Calu3 (cell line): ENCODE data around the gene ASZ1. TPM values are rescaled to one million over a fixed set of nuclear protein-coding genes. Genes with fewer than 3 reads are reported as not detected.
"Not testable (repeated sequence)": the region's sequence is repeated elsewhere in the genome, so short reads cannot be mapped to it uniquely, and the experiment has no call there.

Experiments used
- BruUV-seq: library from RNA; stranded (reverse); fragments of 400-500 nt; replicated peaks from 2 replicates; lab custom pipeline; 2021; lab: Mats Ljungman, UMichigan
- CTCF ChIA-PET: fragments of 300-600 bp; sonication (Branson Sonifier 250); formaldehyde crosslinking; loops from one replicate; lab custom pipeline; 2022; ENCODE audit warnings: antibody characterized with exemption; lab: Charles Lee
- DNase-seq: peaks from one replicate; pipeline ENCODE4 v3.0.0; 2022
- H3K27ac Mint-ChIP-seq: one replicate; pipeline ENCODE4 v1.8.0; 2022; ENCODE audit warnings: mixed read lengths; ENCODE audit not compliant: unreplicated experiment
- H3K27me3 Mint-ChIP-seq: one replicate; pipeline ENCODE4 v1.8.0; 2022; ENCODE audit warnings: mixed read lengths; ENCODE audit not compliant: unreplicated experiment
- H3K36me3 Mint-ChIP-seq: one replicate; pipeline ENCODE4 v1.8.0; 2022; ENCODE audit warnings: mild to moderate bottlenecking, moderate library complexity, mixed read lengths; ENCODE audit not compliant: insufficient read depth, unreplicated experiment
- H3K4me1 Mint-ChIP-seq: one replicate; pipeline ENCODE4 v1.8.0; 2022; ENCODE audit warnings: mild to moderate bottlenecking, low read depth, mixed read lengths; ENCODE audit not compliant: unreplicated experiment
- H3K4me3 Mint-ChIP-seq: one replicate; pipeline ENCODE4 v1.8.0; 2022; ENCODE audit warnings: mild to moderate bottlenecking, low read depth, moderate library complexity, mixed read lengths; ENCODE audit not compliant: unreplicated experiment
- H3K9me3 Mint-ChIP-seq: one replicate; pipeline ENCODE4 v1.8.0; 2022; ENCODE audit warnings: low read depth, mixed read lengths; ENCODE audit not compliant: unreplicated experiment
- intact Hi-C: fragments of 100-400 bp; cut with micrococcal nuclease; formaldehyde crosslinking; loops from one replicate; pipeline ENCODE4 v1.10.0; 2022; ENCODE audit not compliant: unreplicated experiment
- total RNA-seq: library from RNA; stranded (reverse); gene quantifications from 2 replicates; pipeline ENCODE4 v1.2.3, GENCODE V29; 2022
- TF ChIP-seq, protein P1 (sequence below): fragments of 200-600 bp; IDR thresholded peaks from one replicate; pipeline ENCODE4 v1.8.0; 2022; ENCODE audit warnings: antibody characterized with exemption; ENCODE audit not compliant: unreplicated experiment

The ASZ1 gene
- total RNA-seq, 1 experiment from 2014 or later: not detected

DNA sequence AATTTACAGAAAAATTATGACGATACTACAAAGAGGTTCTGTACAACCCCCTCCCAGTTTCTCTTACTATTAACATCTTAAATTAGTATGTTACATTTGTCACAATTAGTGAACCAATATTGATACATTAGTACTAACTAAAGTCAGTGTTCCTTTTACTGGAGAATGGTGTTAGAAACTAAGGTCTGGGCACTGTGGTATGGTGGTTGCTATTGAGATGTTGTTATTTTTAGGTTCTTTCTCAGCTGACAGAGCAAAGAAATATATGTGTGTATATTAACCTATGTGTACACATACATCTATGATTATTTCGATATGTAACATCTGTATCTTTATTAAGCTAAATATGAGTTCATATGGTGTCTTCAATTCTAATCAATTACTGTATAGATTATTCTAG lies 40.9 kb upstream of the ASZ1 start:
- Mint-ChIP-seq H3K27ac (no peak overlapping the region), H3K9me3 (no peaks in the 10 kb centered on the region), H3K4me3 (no peak overlapping the region), H3K4me1 (peaks cover 8% of the 10 kb centered on the region), H3K27me3 (no peaks in the 10 kb centered on the region), H3K36me3 (no peaks in the 10 kb centered on the region)
- CTCF ChIA-PET: no interaction called here
- DNase-seq: no peak
- no TSS peak for BruUV-seq
- intact Hi-C loops: no loop called here
- TF ChIP-seq, protein P1, sequence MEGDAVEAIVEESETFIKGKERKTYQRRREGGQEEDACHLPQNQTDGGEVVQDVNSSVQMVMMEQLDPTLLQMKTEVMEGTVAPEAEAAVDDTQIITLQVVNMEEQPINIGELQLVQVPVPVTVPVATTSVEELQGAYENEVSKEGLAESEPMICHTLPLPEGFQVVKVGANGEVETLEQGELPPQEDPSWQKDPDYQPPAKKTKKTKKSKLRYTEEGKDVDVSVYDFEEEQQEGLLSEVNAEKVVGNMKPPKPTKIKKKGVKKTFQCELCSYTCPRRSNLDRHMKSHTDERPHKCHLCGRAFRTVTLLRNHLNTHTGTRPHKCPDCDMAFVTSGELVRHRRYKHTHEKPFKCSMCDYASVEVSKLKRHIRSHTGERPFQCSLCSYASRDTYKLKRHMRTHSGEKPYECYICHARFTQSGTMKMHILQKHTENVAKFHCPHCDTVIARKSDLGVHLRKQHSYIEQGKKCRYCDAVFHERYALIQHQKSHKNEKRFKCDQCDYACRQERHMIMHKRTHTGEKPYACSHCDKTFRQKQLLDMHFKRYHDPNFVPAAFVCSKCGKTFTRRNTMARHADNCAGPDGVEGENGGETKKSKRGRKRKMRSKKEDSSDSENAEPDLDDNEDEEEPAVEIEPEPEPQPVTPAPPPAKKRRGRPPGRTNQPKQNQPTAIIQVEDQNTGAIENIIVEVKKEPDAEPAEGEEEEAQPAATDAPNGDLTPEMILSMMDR: no peak

DNA sequence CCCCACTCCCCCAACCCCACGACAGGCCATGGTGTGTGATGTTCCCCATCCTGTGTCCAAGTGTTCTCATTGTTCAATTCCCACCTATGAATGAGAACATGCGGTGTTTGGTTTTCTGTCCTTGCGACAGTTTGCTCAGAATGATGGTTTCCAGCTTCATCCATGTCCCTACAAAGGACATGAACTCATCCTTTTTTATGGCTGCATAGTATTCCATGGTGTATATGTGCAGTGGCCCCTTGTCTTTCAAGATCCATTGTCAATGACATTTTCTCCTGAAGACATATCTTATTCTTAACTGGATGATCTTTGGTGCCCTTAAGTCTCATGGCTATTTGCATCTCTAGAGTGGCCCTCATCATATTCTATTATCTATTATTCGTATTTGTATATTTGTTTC lies 33.5 kb upstream of the ASZ1 start:
- BruUV-seq, H3K4me3 Mint-ChIP-seq, CTCF ChIA-PET, DNase-seq, H3K4me1 Mint-ChIP-seq, H3K27ac Mint-ChIP-seq, H3K36me3 Mint-ChIP-seq, H3K27me3 Mint-ChIP-seq, H3K9me3 Mint-ChIP-seq, intact Hi-C loops: not testable (repeated sequence)

DNA sequence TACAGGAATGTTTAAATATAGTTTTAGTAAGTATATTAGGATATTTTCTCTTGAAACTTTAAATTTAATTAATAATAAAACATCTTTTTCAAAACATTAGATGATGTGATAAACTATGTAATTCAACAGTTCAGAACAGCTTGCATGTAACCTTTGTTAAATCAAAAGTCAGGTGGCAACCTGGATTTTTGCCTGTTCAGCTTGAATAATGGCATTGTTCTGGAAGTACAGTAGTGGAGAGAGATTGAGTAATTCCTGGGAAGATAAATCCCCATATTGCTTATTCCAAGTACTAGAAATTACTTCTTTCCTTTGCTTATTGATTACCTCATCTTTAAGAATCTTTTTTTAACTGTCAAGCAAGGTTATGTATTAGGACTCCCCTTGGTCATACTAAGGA lies 32.4 kb upstream of the ASZ1 start:
- CTCF ChIA-PET: interaction anchor here (0.7 to 1.6 kb wide), 8 partner anchors 13 to 57 kb away, joined by 3 to 10 read pairs (median 3); partner anchors contain the start of gene CFTR
- no peaks in the 10 kb centered on the region for H3K27me3 Mint-ChIP-seq
- TF ChIP-seq, protein P1: no peak
- peak overlapping the region; percentile 78 for H3K27ac Mint-ChIP-seq
- H3K4me1 Mint-ChIP-seq: peaks cover 7% of the 10 kb centered on the region
- BruUV-seq: no TSS peak
- H3K4me3 Mint-ChIP-seq: no peak overlapping the region
- H3K36me3 Mint-ChIP-seq: no peaks in the 10 kb centered on the region
- DNase-seq: no peak
- intact Hi-C loops: loop anchor here (5.0 kb wide), 1 partner anchor 258 kb away; no protein-coding TSS in a partner anchor
- peaks cover 10% of the 10 kb centered on the region for H3K9me3 Mint-ChIP-seq

DNA sequence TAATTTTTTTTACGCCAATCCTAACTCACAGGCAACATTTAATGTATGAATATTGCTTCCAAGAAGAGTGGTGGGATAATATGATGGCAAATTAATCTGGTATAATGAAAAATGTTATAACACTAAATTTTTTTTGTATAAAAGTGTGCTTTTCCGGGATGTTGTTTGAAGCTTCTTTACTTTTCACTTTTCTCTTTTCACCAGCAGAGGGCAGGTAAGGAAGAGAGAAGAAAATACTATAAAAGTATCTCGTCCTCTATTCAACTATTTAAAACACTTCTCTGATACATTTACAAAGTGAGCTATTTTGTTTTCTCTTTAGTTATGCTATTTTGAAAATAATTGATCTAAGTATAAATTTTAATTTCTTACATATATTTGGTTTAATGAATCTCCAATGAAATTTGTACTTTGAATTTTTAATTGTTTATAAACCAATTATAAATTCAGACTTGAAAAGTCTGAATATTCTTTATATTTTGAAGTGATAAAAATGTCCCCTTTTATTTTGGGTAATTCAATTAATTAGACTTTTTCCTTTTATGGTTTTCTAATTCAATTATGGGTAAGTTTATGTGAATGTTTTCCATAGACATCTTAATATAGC lies 31.8 kb upstream of the ASZ1 start:
- no peaks in the 10 kb centered on the region for H3K36me3 Mint-ChIP-seq
- BruUV-seq: no TSS peak
- no peaks in the 10 kb centered on the region for H3K27me3 Mint-ChIP-seq
- peaks cover 17% of the 10 kb centered on the region for H3K9me3 Mint-ChIP-seq
- CTCF ChIA-PET: interaction anchor here (0.6 to 1.6 kb wide), 8 partner anchors 13 to 963 kb away, joined by 3 to 10 read pairs (median 3); partner anchors contain the start of gene CFTR
- no peak for DNase-seq
- peaks cover 7% of the 10 kb centered on the region for H3K4me1 Mint-ChIP-seq
- TF ChIP-seq, protein P1: peak; percentile 37
- H3K4me3 Mint-ChIP-seq: no peak overlapping the region
- no peak overlapping the region for H3K27ac Mint-ChIP-seq
- intact Hi-C loops: loop anchor here (5.0 kb wide), 1 partner anchor 258 kb away; no protein-coding TSS in a partner anchor

DNA sequence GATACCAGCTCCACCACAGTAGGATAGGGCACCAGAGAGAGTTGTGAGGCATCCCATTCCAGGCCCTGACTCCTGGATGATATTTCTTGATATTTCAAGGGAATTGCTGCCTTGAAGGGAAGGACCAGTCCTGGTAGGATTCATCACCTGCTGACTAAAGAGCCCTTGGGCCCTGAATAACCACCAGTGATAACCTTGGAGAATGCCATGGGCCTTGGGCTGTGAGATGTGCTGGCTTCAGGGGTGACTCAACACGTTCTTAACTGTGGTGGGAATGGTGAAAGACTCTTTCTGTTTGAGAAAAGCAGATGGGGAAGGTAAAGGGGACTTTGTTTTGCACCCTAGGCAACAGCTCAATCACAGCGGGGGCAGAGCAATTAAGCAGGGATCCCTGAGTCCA lies 21.4 kb upstream of the ASZ1 start:
- TF ChIP-seq, protein P1: no peak
- intact Hi-C loops: no loop called here
- H3K4me1 Mint-ChIP-seq: peaks cover 60% of the 10 kb centered on the region
- CTCF ChIA-PET: no interaction called here
- H3K9me3 Mint-ChIP-seq: peaks cover 20% of the 10 kb centered on the region
- H3K27me3 Mint-ChIP-seq: no peaks in the 10 kb centered on the region
- peak overlapping the region; percentile 41 for H3K27ac Mint-ChIP-seq
- H3K4me3 Mint-ChIP-seq: no peak overlapping the region
- DNase-seq: no peak
- peaks cover 14% of the 10 kb centered on the region for H3K36me3 Mint-ChIP-seq
- BruUV-seq: no TSS peak
